Measurements from ENCODE around the gene SLC37A1. TPM values are rescaled to one million over a fixed set of nuclear protein-coding genes. Genes with fewer than 3 reads are reported as not detected.

SLC37A1 gene
- total RNA-seq, 4 donors from 2014 or later = 4.0 to 5.8 (median 5.1) TPM

DNA sequence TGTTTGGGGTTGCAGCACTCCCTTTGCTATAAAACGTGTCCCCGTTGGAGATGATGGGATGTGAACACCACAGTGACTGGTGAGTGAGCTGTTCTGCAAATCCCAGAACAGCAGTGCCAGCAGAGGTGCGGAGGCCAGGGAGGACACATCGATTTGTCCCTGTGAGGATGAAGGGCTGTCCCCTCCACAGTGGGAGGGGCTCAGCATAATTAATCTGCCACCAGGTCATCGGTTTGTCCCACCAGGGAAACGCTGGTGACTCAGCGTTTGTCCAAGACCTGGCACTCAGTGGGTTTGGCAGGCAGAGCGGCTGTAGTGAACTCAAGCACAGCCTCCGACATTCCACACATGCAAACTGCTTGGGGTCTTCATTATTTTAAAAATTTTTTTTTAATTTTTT lies 117.0 kb downstream of the SLC37A1 start:
- TF ChIP-seq, protein P1, sequence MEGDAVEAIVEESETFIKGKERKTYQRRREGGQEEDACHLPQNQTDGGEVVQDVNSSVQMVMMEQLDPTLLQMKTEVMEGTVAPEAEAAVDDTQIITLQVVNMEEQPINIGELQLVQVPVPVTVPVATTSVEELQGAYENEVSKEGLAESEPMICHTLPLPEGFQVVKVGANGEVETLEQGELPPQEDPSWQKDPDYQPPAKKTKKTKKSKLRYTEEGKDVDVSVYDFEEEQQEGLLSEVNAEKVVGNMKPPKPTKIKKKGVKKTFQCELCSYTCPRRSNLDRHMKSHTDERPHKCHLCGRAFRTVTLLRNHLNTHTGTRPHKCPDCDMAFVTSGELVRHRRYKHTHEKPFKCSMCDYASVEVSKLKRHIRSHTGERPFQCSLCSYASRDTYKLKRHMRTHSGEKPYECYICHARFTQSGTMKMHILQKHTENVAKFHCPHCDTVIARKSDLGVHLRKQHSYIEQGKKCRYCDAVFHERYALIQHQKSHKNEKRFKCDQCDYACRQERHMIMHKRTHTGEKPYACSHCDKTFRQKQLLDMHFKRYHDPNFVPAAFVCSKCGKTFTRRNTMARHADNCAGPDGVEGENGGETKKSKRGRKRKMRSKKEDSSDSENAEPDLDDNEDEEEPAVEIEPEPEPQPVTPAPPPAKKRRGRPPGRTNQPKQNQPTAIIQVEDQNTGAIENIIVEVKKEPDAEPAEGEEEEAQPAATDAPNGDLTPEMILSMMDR (IDR thresholded peaks at IDR 0.05; ENCODE audit: low read depth) = no peak

Other genes starting within 250 kb of the SLC37A1 start
- gene TFF3, start 198.4 kb upstream of the SLC37A1 start, total RNA-seq = 10 to 100 TPM in 1 of 4 donors, 1 to 10 TPM in 2, not detected in 1; 2.9 to 13.2 (median 4.6) TPM
- gene TFF2, start 162.9 kb upstream of the SLC37A1 start, total RNA-seq = not detected
- not detected for gene TFF1, start 147.3 kb upstream of the SLC37A1 start, total RNA-seq
- under 1 TPM in 1 of 4 donors, not detected in 3; 0.34 TPM for gene TMPRSS3, start 117.8 kb upstream of the SLC37A1 start, total RNA-seq
- gene UBASH3A, start 110.0 kb upstream of the SLC37A1 start, total RNA-seq = 1 to 10 TPM in 1 of 4 donors, under 1 TPM in 2, not detected in 1; 0.38 to 1.2 (median 0.66) TPM
- gene RSPH1, start 17.6 kb upstream of the SLC37A1 start, total RNA-seq = under 1 TPM in 2 of 4 donors, not detected in 2; 0.34 to 0.38 TPM
- 1 to 10 TPM; 2.4 to 9.0 (median 3.7) TPM for gene PDE9A, start 139.8 kb downstream of the SLC37A1 start, total RNA-seq

Data from subcutaneous adipose tissue (tissue), 4 donors.